ENCODE data around the gene SEMA3C.

The SEMA3C gene

GRCh38 chr7:80823057-80823456, 95.8 kb downstream of the SEMA3C start:
- DNase-seq (ENCODE audit: low read depth), result no peak

DNA sequence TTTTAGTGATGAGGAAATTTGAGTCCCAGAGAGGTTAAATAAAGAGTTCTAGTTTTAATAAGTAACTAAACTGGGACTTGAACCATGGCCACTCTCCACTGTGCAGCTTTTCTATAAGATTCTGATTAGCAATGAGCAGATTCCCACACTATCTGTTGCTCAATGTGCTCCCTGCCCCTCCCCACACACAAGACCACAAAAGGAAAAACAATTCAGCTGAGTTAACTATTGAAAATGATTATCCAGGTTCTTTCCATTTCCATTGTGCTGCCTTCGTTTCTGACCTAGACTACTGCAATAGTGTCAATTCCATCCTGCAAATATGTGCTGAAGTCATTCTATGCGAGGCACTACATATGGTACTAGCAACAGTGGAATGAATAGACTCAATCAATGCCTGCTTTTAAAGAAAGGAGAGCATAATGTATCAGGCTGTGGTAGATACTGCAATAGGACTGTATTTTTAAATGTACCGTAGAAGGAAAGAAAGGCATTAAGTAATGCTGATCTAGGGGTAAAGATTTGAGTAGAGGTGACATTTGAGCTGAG, 97.0 kb downstream of the SEMA3C start:
- DNase-seq (ENCODE audit: low read depth), result no peak

GRCh38 chr7:80819503-80819902, 99.3 kb downstream of the SEMA3C start:
- no peak for DNase-seq (ENCODE audit: low read depth)

GRCh38 chr7:80818181-80818580, 100.7 kb downstream of the SEMA3C start:
- no peak for DNase-seq (ENCODE audit: low read depth)

GRCh38 chr7:80816806-80817205, 102.0 kb downstream of the SEMA3C start:
- no peak for DNase-seq (ENCODE audit: low read depth)

GRCh38 chr7:80815733-80816132, 103.1 kb downstream of the SEMA3C start:
- DNase-seq (ENCODE audit: low read depth), result no peak

- no peak for DNase-seq (ENCODE audit: low read depth)
These were observed 109.3 kb downstream of the SEMA3C start for GRCh38 chr7:80809545-80809944.

DNA sequence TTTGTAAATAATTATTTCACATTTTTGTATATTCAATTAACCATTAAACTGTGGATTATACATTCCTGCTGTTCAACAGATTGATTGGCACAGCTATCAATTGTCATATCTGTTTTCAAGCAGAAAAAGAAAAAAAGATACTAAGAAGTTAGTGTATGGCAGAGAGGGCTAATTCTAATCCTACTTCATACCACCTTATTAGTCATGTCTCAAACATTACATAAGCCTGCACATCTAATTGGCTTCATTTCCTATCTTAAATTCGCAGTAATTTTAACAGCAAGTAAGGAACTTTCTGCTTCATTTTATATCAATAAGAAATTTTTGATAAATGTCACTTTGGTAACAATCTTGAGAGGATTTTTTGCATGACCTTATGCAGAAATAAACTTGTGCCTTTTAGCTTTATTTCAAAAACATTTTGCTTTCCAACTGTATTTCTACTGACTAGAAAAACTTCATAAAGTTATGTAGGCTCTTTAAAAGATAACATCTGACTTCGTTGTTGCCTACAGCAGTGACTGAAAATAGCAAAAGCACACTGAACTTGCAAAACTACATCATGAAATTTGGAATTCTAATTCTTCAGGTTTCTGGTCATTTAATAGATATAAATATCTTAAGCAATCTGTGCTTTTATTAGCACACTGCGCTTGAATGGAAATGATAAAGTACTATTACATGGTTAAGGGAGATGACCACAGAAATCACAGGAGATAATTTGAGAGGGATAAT, 111.5 kb downstream of the SEMA3C start:
- no peak for DNase-seq (ENCODE audit: low read depth)

DNA sequence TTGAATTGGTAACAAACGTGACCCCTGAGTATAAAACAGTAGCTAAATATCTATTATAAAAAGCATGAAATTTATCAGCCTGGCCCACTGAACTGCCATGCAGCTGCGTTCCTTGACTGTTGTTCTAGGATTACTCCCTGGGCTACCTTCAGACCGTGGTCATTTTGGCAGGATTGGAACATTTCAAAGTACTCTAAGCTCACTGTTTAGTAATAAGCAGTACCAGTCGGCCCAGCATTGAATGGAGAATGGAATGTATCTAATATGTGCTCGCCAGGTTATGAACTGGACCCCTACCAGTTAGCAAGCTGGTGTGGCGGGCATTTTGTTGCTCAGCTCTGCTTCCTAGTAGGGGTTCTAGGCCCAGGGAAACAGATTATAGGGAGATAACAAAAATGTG, 112.2 kb downstream of the SEMA3C start:
- no peak for DNase-seq (ENCODE audit: low read depth)

- no peak for DNase-seq (ENCODE audit: low read depth)
These were observed 114.3 kb downstream of the SEMA3C start for GRCh38 chr7:80804589-80804988.

DNA sequence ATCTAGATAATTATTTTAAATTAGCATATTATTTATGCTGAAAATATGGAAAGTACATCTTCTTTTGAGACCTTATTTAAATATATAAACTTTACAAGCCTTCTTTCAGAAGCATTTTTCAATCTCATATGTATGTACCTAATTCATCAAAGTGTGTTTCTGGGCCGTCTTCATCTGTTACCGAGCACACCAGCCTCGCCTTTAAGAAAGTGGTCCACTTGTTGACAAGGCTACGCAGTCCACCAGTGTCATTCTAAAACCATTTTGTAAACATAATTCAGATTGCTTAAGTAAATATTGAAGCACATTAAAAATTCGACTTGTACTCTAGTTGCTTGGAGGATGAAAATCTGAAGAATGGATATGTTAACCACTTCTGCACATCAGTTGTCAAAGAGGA, 116.3 kb downstream of the SEMA3C start:
- no peak for DNase-seq (ENCODE audit: low read depth)

- DNase-seq (ENCODE audit: low read depth), result no peak
These were observed 123.9 kb downstream of the SEMA3C start for GRCh38 chr7:80794631-80795573.

- no peak for DNase-seq (ENCODE audit: low read depth)
These were observed 127.3 kb downstream of the SEMA3C start for GRCh38 chr7:80791509-80791929.

DNA sequence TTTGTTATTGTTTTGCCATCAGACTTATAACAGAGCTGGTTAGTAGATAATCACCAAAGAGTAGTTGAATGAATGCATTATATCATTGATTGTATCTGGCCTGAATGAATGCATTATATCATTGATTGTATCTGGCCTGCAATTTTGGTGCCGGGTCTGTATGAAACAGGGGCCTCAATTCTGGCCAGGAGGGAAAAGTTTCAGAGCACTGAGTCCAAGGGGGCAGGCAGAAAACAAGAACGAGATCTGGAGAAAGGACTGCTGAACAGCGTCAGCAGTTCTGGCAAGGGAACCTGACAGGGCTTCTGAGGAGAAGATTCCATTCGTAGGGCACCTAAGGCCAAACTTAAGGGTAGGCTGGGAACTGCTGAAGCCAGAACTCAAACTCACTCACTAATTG, 128.0 kb downstream of the SEMA3C start:
- no peak for DNase-seq (ENCODE audit: low read depth)

DNA sequence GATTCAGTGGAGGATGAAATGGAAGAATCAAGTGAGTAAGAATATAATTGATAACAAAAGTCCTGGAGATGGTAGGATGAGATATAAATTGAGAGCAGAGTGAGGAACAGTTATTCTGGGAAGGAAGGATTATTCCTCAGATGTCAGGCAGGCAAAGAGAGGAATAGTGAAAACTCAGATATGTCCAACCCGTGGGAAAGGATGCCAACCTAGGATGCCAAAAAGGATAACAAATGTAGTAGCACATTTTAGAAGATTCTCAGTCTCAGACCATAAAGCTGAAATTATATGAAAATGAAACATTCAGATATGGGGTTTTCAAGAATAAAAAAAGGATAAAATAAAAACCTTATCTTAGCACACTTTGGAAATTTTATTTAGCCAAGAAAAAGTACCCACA, 131.1 kb downstream of the SEMA3C start:
- no peak for DNase-seq (ENCODE audit: low read depth)

- no peak for DNase-seq (ENCODE audit: low read depth)
These were observed 132.8 kb downstream of the SEMA3C start for GRCh38 chr7:80785961-80786536.

DNA sequence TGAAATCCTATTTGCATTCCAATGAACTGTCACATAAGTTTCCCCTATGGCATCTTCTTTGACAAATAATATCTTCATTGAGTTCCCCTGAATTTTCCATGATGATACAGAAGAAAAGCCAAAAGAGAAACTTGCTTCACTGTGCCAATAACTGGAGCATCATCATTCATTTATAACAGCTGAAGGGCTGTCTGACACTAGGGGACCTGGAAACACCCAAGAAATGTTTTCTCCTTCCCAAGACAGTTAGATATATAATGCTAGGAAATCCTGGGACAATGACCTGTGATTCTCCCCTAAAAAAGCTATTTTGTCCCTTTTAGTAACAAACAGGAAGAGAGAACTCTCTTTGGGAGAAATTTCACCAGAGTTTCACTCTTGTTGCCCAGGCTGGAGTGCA, 133.6 kb downstream of the SEMA3C start:
- DNase-seq (ENCODE audit: low read depth), result no peak

GRCh38 chr7:80783678-80784327, 135.0 kb downstream of the SEMA3C start:
- DNase-seq (ENCODE audit: low read depth), result no peak

DNA sequence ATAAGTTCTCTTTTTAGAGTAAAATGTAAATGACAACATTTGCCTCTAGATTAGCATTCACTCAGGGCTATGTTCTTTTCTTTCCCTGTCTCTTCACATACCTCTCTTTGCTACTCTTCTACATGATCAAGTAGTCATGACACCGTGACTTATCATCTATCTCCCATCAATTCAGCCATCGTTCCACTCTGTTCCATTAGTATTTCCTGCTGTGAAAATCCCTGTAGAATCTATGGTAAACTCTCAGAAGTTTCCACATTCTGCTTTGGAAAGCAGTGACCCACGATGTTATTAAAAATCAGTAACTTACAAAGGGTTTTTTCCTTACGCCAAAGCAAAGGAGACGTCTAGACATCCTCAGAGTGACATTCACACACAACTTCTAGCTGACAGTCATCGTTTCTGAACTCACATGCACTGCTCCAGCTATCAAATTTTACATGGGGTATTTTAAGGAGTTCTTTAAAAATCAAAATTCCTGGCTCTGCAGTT, 135.6 kb downstream of the SEMA3C start:
- no peak for DNase-seq (ENCODE audit: low read depth)

- DNase-seq (ENCODE audit: low read depth), result no peak
These were observed 137.3 kb downstream of the SEMA3C start for GRCh38 chr7:80781561-80781979.

DNA sequence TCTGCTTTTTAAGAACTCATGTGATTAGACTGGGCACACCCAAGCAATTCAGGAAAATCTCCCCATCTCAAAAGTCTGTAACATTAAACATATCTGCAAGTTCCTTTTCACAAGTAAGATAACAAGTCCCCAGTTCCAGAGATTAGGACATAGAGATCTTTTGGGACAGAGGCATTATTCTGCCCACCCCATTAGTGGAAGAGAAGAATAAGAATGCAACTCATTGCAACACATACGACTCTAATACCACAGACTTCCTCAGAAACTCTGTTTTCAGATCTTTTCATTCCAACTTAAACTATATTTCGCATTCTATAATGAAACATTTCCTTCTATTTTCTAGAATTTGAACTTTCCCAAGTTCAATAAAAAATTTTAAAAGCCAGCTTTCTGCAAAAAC, 137.7 kb downstream of the SEMA3C start:
- no peak for DNase-seq (ENCODE audit: low read depth)

- DNase-seq (ENCODE audit: low read depth), result no peak
These were observed 139.4 kb downstream of the SEMA3C start for GRCh38 chr7:80779456-80779855.

Data from activated T-cell treated with anti-CD3 and anti-CD28 coated beads for 48 hours (primary cell).